SKM-1 (cell line): ENCODE results near the gene IMPDH2.
"Not testable (repeated sequence)": the region's sequence is repeated elsewhere in the genome, so short reads cannot be mapped to it uniquely, and the experiment has no call there.

ENCODE experiments used
- DNase-seq: peaks from one replicate; lab custom pipeline; 2025; ENCODE audit not compliant: unreplicated experiment; lab: John Stamatoyannopoulos, UW

The IMPDH2 gene

GRCh38 chr3:49021813-49022687, 7.1 kb downstream of the IMPDH2 start, which contains the start of gene NDUFAF3:
Gene NDUFAF3 (plus strand): TSS chr3:49022121. CDS start chr3:49022145, 24 bp downstream.
- DNase-seq, result peak; percentile 56

- DNase-seq, result peak; percentile 93
These were observed 7.9 kb downstream of the IMPDH2 start for GRCh38 chr3:49021213-49021812.

- peak; percentile 22 for DNase-seq
These were observed 8.6 kb downstream of the IMPDH2 start for GRCh38 chr3:49020330-49021212.

DNA sequence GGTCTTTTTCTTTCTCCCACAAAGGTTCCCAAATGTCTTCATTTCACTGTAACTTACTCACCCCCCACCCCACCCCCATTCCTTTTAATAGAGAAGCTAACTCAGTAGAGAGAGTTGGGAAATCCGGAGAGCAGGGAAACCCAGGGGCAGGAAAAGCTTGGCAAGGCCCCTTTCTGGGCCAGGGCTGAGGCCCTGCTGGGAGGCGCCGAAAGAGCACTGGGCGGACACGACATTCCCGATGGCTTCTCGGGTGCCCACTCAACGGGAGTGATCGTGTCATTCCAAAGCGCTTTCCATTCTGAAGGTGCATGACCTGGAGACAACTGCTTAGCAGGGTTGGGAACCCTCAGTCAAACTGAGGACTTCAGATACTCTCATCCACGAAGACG, 9.3 kb downstream of the IMPDH2 start:
- DNase-seq, result no peak

GRCh38 chr3:49018707-49019006, 10.5 kb downstream of the IMPDH2 start:
- no peak for DNase-seq

GRCh38 chr3:49017971-49018706, 11.1 kb downstream of the IMPDH2 start, which contains the start of gene DALRD3:
Gene DALRD3 (minus strand): TSS chr3:49018580. CDS start chr3:49018564, 16 bp downstream.
- peak; percentile 53 for DNase-seq

- DNase-seq, result no peak
These were observed 11.8 kb downstream of the IMPDH2 start for GRCh38 chr3:49017229-49017970.

DNA sequence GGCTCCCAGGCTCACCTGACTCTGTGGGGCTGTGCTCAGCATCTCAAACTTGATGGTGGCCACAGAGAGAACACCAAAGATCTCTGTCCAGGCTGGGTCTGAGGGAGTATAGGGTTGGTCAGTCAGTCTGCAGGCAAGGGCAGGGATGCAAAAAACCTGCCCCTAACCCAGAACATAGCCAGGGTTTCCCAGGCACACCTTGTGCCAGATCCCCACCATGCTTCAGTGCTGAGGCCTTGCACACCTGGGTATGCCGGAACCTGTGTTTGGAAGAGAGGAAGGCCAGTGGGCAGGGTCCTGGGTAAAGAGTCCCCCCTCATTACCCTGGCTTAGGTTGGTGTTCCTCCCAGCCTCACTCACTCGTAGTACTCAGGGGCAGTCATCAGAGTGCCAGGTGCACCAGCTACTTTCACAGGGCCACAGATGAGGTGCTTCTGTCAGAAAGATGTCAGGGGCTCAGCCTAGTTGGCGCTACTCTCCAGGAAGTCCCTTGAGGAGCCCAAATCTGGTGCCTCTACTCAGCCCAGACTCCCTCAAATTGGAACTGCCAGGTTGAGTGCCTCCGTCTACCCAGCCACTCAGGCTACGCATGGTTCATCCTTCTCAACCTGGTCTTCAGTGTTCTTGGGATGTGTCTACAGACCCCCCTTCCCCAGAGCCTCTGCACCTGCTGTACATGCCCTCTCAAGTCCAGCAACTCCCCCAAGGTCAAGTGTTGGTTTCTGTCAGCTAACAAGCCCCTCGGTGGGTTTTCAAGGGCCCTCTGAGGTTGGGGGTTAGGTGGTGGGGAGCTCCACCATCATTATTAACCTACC, 12.6 kb downstream of the IMPDH2 start:
- DNase-seq, result no peak

- DNase-seq, result no peak
These were observed 13.4 kb downstream of the IMPDH2 start for GRCh38 chr3:49015765-49016164.

DNA sequence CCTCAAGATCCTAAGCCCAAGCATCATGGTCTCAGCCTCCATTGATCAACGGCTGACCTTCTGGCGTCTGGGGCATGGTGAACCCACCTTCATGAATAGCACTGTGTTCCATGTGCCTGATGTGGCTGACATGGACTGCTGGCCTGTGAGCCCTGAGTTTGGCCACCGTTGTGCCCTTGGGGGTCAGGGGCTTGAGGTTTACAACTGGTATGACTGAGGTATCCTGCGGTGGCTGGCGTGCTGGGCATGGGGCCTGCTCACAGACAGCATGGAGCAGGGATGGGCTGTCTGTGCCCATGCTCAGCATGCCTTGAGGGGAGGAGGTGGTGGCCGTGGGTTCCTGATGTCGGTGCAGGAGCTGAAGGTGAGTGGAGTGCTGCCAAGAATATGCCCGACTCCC, 14.1 kb downstream of the IMPDH2 start:
- DNase-seq, result no peak

DNA sequence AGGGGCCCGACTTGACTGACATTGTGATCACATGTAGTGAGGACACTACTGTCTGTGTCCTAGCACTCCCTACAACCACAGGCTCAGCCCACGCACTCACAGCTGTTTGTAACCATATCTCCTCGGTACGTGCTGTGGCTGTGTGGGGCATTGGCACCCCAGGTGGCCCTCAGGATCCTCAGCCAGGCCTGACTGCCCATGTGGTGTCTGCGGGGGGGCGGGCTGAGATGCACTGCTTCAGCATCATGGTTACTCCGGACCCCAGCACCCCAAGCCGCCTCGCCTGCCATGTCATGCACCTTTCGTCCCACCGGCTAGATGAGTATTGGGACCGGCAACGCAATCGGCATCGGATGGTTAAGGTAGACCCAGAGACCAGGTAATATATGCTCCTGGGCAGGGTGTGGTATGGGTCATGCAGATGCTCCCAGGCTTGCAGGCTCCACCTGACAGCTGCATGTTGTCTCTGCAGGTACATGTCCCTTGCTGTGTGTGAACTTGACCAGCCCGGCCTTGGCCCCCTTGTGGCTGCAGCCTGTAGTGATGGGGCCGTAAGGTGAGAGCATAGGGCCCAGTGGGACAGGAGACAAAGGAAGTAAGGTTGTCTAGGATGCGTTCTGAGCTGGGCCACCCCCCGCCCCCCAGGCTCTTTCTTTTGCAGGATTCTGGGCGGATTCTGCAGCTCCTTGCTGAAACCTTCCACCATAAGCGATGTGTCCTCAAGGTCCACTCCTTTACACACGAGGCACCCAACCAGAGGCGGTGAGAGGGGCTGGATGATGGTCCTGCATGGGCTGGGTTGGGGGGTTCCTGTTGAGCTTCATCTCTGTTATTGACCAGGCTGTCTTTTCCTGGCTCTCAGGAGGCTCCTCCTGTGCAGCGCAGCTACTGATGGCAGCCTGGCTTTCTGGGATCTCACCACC, 15.2 kb downstream of the IMPDH2 start:
- no peak for DNase-seq

DNA sequence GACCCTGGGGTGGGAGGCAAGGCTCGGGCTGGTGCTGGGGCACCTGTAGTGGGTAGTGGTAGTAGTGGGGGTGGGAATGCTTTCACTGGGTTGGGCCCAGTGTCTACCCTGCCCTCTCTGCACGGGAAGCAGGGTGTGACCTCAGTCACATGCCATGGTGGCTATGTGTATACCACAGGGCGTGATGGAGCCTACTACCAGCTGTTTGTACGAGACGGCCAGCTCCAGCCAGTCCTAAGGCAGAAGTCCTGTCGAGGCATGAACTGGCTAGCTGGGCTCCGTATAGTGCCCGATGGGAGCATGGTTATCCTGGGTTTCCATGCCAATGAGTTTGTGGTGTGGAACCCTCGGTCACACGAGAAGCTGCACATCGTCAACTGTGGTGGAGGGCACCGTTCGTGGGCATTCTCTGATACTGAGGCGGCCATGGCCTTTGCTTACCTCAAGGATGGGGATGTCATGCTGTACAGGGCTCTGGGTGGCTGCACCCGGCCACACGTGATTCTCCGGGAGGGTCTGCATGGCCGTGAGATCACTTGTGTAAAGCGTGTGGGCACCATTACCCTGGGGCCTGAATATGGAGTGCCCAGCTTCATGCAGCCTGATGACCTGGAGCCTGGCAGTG, 16.0 kb downstream of the IMPDH2 start:
- no peak for DNase-seq

- no peak for DNase-seq
These were observed 16.7 kb downstream of the IMPDH2 start for GRCh38 chr3:49012441-49013017.

- no peak for DNase-seq
These were observed 19.8 kb downstream of the IMPDH2 start for GRCh38 chr3:49009396-49009795.

- DNase-seq, result not testable (repeated sequence)
These were observed 20.6 kb downstream of the IMPDH2 start for GRCh38 chr3:49008627-49009026.

DNA sequence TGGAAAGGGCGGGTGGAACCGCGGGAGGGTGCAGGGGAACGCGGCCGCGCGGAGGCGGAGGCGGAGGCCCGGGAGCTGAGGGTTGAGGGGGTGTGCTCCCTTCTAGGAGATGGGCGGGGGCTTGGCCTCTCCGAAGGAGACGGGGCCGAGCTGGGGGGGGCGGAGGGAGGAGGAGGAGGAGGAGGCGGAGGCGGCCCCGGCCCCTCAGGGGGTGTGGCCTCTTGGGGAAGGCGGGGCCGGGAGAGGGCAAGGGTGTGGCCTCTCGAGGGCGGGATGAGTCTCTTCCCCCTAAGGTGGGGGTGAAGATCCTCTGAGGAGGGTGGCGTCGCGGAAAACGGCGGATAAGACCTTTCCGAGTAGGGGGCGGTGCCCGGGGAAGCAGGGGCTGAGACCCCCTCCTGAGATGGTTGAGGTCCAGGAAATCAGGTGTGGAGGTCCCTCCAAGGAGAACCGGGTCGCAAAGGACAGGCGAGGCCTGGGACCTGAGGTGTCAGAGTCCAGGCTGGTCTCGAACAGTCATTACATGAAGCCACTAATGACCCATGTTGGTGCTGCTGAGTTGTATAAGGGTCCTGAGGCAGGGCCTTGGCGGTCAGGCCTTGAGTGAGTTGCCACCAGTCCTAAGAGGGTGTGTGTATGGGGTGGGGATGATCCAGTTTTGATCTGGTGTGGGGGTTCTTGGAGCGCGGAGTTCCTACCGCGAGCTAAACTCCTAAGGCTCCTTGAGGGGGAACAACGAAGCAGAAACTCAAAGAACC, 21.2 kb downstream of the IMPDH2 start:
- DNase-seq, result peak; percentile 63
